K562 (cell line): ENCODE measurements around the gene ZSCAN1. TPM values are rescaled to one million over a fixed set of nuclear protein-coding genes. Genes with fewer than 3 reads are reported as not detected.

Experiments
- ATAC-seq: fragments of 200-7000 bp; cut with Tn5 transposase; 3 replicates; pipeline ENCODE4 v1.9.1; 2020; ENCODE audit warnings: moderate library complexity
- BruUV-seq: library from RNA; stranded (reverse); fragments of 400-500 nt; replicated peaks from 2 replicates; lab custom pipeline; 2021; lab: Mats Ljungman, UMichigan
- CTCF ChIA-PET: fragments of 300-600 bp; formaldehyde crosslinking; extraction: SDS; loops from one replicate; lab custom pipeline; 2021; ENCODE audit warnings: low intra/inter-chr PET ratio; lab: Yijun Ruan, JAX
- POLR2A ChIA-PET: fragments of 300-600, 350-650 bp; sonication (Branson Sonifier 250); formaldehyde crosslinking; extraction: SDS; loops from one replicate; lab custom pipeline; 2021; ENCODE audit warnings: antibody characterized with exemption, inconsistent platforms; lab: Yijun Ruan, JAX
- DNase-seq, 4 experiments: peaks; one replicate each; pipeline versions ENCODE4 v3.0.0 to v3.0.0-alpha.2; 2011 to 2018; ENCODE audit warnings: low spot score in 3 of 4, mixed read lengths in 3 of 4; ENCODE audit errors: extremely low read depth in 1 of 4
- FAIRE-seq: peaks from 2 replicates; lab custom pipeline; 2011; peaks lifted over from hg19 to GRCh38; lab: Jason Lieb, UNC
- H2AFZ ChIP-seq: 2 replicates; pipeline ENCODE4 v1.6.0; 2011; ENCODE audit warnings: low read depth, low read length, control low read depth, inconsistent platforms
- H3K27ac ChIP-seq: fragments of 200-600 bp; 3 replicates; pipeline ENCODE4 v1.8.0; 2011; ENCODE audit warnings: low read depth, mild to moderate bottlenecking, control low read depth, inconsistent platforms, low read length, moderate library complexity, mixed read lengths; ENCODE audit errors: extremely low read depth
- H3K27me3 ChIP-seq, 2 experiments: fragments of 300-600 bp in 1 of 2; 2 replicates in 1 of 2; 3 replicates in 1 of 2; pipeline versions ENCODE4 v1.6.0 to v1.8.0; 2011; ENCODE audit warnings: inconsistent platforms in 2 of 2, low read length in 2 of 2, mild to moderate bottlenecking in 1 of 2, mixed read lengths in 1 of 2, moderate library complexity in 1 of 2; ENCODE audit not compliant: control insufficient read depth in 2 of 2, insufficient read depth in 2 of 2
- H3K36me3 ChIP-seq: fragments of 300-600 bp; 3 replicates; pipeline ENCODE4 v1.8.0; 2011; ENCODE audit warnings: mild to moderate bottlenecking, low read length, inconsistent platforms; ENCODE audit not compliant: control insufficient read depth, insufficient read depth
- H3K4me1 ChIP-seq, 2 experiments: fragments of 200-600 bp in 1 of 2; replicated peaks in 1 of 2; 2 replicates in 1 of 2; 3 replicates in 1 of 2; pipeline versions ENCODE4 v1.5.1 to v1.8.0; 2011; ENCODE audit warnings: inconsistent platforms in 2 of 2, low read length in 2 of 2, mild to moderate bottlenecking in 1 of 2, mixed read lengths in 1 of 2, moderate library complexity in 1 of 2; ENCODE audit not compliant: control insufficient read depth in 2 of 2, insufficient read depth in 2 of 2
- H3K4me2 ChIP-seq: 2 replicates; pipeline ENCODE4 v1.6.1; 2011; ENCODE audit warnings: low read length, control low read depth, inconsistent platforms, mixed read lengths; ENCODE audit not compliant: insufficient read depth
- H3K4me3 ChIP-seq: fragments of 200-600 bp; sonication (generic), shearing (Covaris generic); 2 replicates; pipeline ENCODE4 v1.5.1; 2016; ENCODE audit warnings: control low read depth, inconsistent platforms
- H3K79me2 ChIP-seq: fragments of 200-600 bp; 3 replicates; pipeline ENCODE4 v1.8.0; 2011; ENCODE audit warnings: low read length, inconsistent platforms; ENCODE audit not compliant: control insufficient read depth, insufficient read depth
- H3K9ac ChIP-seq, 2 experiments: 2 replicates each; pipeline versions ENCODE4 v1.6.0 to v1.6.1; 2011; ENCODE audit warnings: low read depth in 2 of 2, low read length in 2 of 2, control low read depth in 1 of 2, inconsistent platforms in 1 of 2, mild to moderate bottlenecking in 1 of 2, mixed read lengths in 1 of 2; ENCODE audit not compliant: insufficient read depth in 1 of 2
- H3K9me1 ChIP-seq: one replicate; pipeline ENCODE4 v1.6.0; 2011; ENCODE audit warnings: inconsistent platforms, mild to moderate bottlenecking, low read length, moderate library complexity; ENCODE audit not compliant: control insufficient read depth, insufficient read depth
- H3K9me3 ChIP-seq: replicated peaks from 2 replicates; pipeline ENCODE4 v1.5.1; 2011; ENCODE audit warnings: low read depth, low read length, inconsistent platforms; ENCODE audit not compliant: control insufficient read depth, insufficient read depth
- H4K20me1 ChIP-seq: replicated peaks from 2 replicates; pipeline ENCODE4 v1.6.1; 2011; ENCODE audit warnings: low read length, inconsistent platforms, mixed read lengths; ENCODE audit not compliant: control insufficient read depth, insufficient read depth
- BMI1 ChIP-seq: fragments of 150-350 bp; IDR thresholded peaks from 2 replicates; pipeline ENCODE4 v1.6.1; 2014; ENCODE audit warnings: low read length
- BRD4 ChIP-seq: fragments of 200-600 bp; sonication (generic); IDR thresholded peaks from 2 replicates; pipeline ENCODE4 v1.6.1; 2017; ENCODE audit warnings: inconsistent platforms
- MAFK ChIP-seq: IDR thresholded peaks from 2 replicates; pipeline ENCODE4 v1.6.1; 2011; ENCODE audit warnings: low read length, improper control_type of control experiment
- PML ChIP-seq: IDR thresholded peaks from 2 replicates; pipeline ENCODE4 v1.6.1; 2012; ENCODE audit warnings: low read length, inconsistent platforms
- RHOXF2B ChIP-seq: fragments of 250-450 bp; sonication (Bioruptor Pico); conservative IDR thresholded peaks from 2 replicates; pipeline ENCODE4 v1.5.1; 2021
- SRSF1 ChIP-seq: fragments of 200-400 bp; formaldehyde crosslinking; IDR thresholded peaks from 2 replicates; pipeline ENCODE4 v1.6.1; 2017; ENCODE audit warnings: mild to moderate bottlenecking, low read depth, low read length, moderate library complexity
- TFAM ChIP-seq: fragments of 250-450 bp; sonication (Bioruptor Pico); conservative IDR thresholded peaks from 2 replicates; pipeline ENCODE4 v1.5.0; 2021; ENCODE audit warnings: mild to moderate bottlenecking, moderate library complexity
- ZNF197 ChIP-seq: fragments of 200-800 bp; sonication (Bioruptor generic); IDR thresholded peaks from 2 replicates; pipeline ENCODE4 v1.6.1; 2016; ENCODE audit warnings: low read depth, missing genetic modification characterization, missing compliant biosample characterization
- ZNF644 ChIP-seq: fragments of 200-800 bp; sonication (Bioruptor generic); IDR thresholded peaks from 2 replicates; pipeline ENCODE4 v1.6.1; 2016; ENCODE audit warnings: low read depth, missing genetic modification characterization, missing compliant biosample characterization
- WGBS: fragments of 100-300 bp; shearing (Covaris generic); methylation state at CpG from one replicate; pipeline ENCODE4 v1.1.6; 2016; ENCODE audit warnings: low coverage, mixed read lengths; ENCODE audit not compliant: insufficient coverage; ENCODE audit errors: missing lambda C conversion rate; 5-methylcytosine and 5-hydroxymethylcytosine counted together
- in situ Hi-C: fragments of 300-500 bp; cut with MboI; formaldehyde crosslinking; loops from 4 replicates; pipeline ENCODE4 v1.15.0; 2018; ENCODE audit warnings: inconsistent platforms, mixed read lengths
- intact Hi-C: fragments of 100-400 bp; cut with micrococcal nuclease; formaldehyde crosslinking; loops from 2 replicates; pipeline ENCODE4 v1.14.2; 2022
- polyA plus RNA-seq, 8 experiments: library from polyadenylated mRNA; depleted of rRNA in 4 of 8; stranded (reverse) in 5 of 8; unstranded in 3 of 8; fragments of >200 nt; fragmentation: Nextera tagmentation in 2 of 8; fragmentation: Illumina TruSeq in 1 of 8; extraction: Ambion mirVana in 2 of 8; extraction: Trizol in 1 of 8; gene quantifications; 2 replicates each; pipeline versions ENCODE4 v1.2.1 to v1.2.3, GENCODE V29; 2011 to 2014; ENCODE audit warnings: inconsistent platforms in 1 of 8, missing spikeins in 1 of 8
- total RNA-seq, 7 experiments: library from RNA; depleted of rRNA in 6 of 7; stranded (reverse); fragments of >200 nt in 6 of 7; fragmentation: Illumina TruSeq in 2 of 7; extraction: Trizol in 2 of 7; gene quantifications; 2 replicates each; pipeline versions ENCODE4 v1.2.1 to v1.2.3, GENCODE V29; 2011 to 2021; ENCODE audit warnings: low replicate concordance in 1 of 7
- TF ChIP-seq, protein P1 (sequence below), 3 experiments: fragments of 200-800 bp in 1 of 3; fragments of 250-450 bp in 1 of 3; fragments of 450-650 bp in 1 of 3; sonication (Bioruptor Pico) in 1 of 3; sonication (Bioruptor generic) in 1 of 3; formaldehyde crosslinking in 1 of 3; IDR thresholded peaks; 2 replicates each; pipeline versions ENCODE4 v1.6.1 to v1.8.0; 2016 to 2022; ENCODE audit warnings: mild to moderate bottlenecking in 2 of 3, missing genetic modification characterization in 2 of 3, missing compliant biosample characterization in 1 of 3, moderate library complexity in 1 of 3
- TF ChIP-seq, protein P2 (sequence below): conservative IDR thresholded peaks from 2 replicates; pipeline ENCODE4 v1.6.1; 2011; ENCODE audit warnings: low read depth, mild to moderate bottlenecking, low read length; ENCODE audit not compliant: control insufficient read depth
- TF ChIP-seq, protein P3 (sequence below): fragments of 450-650 bp; IDR thresholded peaks from 2 replicates; pipeline ENCODE4 v1.6.1; 2017; ENCODE audit warnings: antibody characterized with exemption, mild to moderate bottlenecking
- TF ChIP-seq, protein P4 (sequence below): sonication (generic); formaldehyde crosslinking; IDR thresholded peaks from 2 replicates; pipeline ENCODE4 v1.8.0; 2022; ENCODE audit warnings: mild to moderate bottlenecking, missing genetic modification reagents

The ZSCAN1 gene
- total and polyA plus RNA-seq, 9 of the 15 experiments (the other 6 are each of a cell fraction or from before 2014, with no cell fraction given): not detected

DNA sequence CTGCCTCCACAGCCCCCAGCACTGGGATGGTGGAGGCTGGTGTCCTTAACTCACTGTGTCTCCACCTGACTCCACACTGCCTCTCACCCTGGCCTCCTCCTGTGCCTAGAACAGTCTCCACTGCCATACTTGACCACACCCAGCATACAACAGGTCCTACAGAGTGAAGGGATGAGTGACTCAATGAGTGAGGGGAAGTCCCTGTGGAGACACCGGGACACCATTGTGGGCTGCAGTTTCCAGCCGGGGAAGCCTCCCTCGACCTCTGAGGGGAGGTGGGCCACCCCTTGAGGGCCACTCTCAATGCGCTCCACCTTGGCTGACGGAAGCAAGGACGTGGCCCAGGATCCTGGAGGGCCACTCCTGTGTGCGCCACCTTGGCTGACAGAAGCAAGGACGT, 22.4 kb downstream of the ZSCAN1 start:
- Histone ChIP-seq H3K79me2 (no peaks in the 10 kb centered on the region), H2AFZ (no peak overlapping the region)
- WGBS: 10% methylated on average over 8 of the region's 8 CpGs
- DNase-seq: no peak
- BruUV-seq: no TSS peak
- in situ Hi-C loops: no loop called here
- TF ChIP-seq ZNF197 (CRISPR knock-in tag) (no peak), BMI1 (no peak), BRD4 (no peak), RHOXF2B (CRISPR knock-in tag) (no peak), ZNF644 (tag) (no peak), TFAM (CRISPR knock-in tag) (no peak), SRSF1 (no peak), PML (no peak), MAFK (no peak)
- TF ChIP-seq, protein P1, sequence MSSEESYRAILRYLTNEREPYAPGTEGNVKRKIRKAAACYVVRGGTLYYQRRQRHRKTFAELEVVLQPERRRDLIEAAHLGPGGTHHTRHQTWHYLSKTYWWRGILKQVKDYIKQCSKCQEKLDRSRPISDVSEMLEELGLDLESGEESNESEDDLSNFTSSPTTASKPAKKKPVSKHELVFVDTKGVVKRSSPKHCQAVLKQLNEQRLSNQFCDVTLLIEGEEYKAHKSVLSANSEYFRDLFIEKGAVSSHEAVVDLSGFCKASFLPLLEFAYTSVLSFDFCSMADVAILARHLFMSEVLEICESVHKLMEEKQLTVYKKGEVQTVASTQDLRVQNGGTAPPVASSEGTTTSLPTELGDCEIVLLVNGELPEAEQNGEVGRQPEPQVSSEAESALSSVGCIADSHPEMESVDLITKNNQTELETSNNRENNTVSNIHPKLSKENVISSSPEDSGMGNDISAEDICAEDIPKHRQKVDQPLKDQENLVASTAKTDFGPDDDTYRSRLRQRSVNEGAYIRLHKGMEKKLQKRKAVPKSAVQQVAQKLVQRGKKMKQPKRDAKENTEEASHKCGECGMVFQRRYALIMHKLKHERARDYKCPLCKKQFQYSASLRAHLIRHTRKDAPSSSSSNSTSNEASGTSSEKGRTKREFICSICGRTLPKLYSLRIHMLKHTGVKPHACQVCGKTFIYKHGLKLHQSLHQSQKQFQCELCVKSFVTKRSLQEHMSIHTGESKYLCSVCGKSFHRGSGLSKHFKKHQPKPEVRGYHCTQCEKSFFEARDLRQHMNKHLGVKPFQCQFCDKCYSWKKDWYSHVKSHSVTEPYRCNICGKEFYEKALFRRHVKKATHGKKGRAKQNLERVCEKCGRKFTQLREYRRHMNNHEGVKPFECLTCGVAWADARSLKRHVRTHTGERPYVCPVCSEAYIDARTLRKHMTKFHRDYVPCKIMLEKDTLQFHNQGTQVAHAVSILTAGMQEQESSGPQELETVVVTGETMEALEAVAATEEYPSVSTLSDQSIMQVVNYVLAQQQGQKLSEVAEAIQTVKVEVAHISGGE (CRISPR knock-in tag; IDR thresholded peaks at IDR 0.05): no peak
- TF ChIP-seq, protein P2, sequence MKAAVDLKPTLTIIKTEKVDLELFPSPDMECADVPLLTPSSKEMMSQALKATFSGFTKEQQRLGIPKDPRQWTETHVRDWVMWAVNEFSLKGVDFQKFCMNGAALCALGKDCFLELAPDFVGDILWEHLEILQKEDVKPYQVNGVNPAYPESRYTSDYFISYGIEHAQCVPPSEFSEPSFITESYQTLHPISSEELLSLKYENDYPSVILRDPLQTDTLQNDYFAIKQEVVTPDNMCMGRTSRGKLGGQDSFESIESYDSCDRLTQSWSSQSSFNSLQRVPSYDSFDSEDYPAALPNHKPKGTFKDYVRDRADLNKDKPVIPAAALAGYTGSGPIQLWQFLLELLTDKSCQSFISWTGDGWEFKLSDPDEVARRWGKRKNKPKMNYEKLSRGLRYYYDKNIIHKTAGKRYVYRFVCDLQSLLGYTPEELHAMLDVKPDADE: no peak
- TF ChIP-seq, protein P3, sequence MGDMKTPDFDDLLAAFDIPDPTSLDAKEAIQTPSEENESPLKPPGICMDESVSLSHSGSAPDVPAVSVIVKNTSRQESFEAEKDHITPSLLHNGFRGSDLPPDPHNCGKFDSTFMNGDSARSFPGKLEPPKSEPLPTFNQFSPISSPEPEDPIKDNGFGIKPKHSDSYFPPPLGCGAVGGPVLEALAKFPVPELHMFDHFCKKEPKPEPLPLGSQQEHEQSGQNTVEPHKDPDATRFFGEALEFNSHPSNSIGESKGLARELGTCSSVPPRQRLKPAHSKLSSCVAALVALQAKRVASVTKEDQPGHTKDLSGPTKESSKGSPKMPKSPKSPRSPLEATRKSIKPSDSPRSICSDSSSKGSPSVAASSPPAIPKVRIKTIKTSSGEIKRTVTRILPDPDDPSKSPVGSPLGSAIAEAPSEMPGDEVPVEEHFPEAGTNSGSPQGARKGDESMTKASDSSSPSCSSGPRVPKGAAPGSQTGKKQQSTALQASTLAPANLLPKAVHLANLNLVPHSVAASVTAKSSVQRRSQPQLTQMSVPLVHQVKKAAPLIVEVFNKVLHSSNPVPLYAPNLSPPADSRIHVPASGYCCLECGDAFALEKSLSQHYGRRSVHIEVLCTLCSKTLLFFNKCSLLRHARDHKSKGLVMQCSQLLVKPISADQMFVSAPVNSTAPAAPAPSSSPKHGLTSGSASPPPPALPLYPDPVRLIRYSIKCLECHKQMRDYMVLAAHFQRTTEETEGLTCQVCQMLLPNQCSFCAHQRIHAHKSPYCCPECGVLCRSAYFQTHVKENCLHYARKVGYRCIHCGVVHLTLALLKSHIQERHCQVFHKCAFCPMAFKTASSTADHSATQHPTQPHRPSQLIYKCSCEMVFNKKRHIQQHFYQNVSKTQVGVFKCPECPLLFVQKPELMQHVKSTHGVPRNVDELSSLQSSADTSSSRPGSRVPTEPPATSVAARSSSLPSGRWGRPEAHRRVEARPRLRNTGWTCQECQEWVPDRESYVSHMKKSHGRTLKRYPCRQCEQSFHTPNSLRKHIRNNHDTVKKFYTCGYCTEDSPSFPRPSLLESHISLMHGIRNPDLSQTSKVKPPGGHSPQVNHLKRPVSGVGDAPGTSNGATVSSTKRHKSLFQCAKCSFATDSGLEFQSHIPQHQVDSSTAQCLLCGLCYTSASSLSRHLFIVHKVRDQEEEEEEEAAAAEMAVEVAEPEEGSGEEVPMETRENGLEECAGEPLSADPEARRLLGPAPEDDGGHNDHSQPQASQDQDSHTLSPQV: no peak
- TF ChIP-seq, protein P4, sequence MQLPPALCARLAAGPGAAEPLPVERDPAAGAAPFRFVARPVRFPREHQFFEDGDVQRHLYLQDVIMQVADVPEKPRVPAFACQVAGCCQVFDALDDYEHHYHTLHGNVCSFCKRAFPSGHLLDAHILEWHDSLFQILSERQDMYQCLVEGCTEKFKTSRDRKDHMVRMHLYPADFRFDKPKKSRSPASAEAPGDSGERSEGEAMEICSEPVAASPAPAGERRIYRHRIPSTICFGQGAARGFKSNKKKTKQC (CRISPR knock-in tag): no peak
- TF ChIP-seq, all 486 proteins: peak for 0
- Histone ChIP-seq H3K9me1 (no peaks in the 10 kb centered on the region), H3K27ac (no peak overlapping the region), H4K20me1 (no peaks in the 10 kb centered on the region), H3K4me3 (no peak overlapping the region), H3K9me3 (no peaks in the 10 kb centered on the region), H3K4me2 (no peak overlapping the region), H3K27me3 (no peaks in the 10 kb centered on the region), H3K4me1 (peaks cover 0 to 9% of the 10 kb centered on the region in 2 experiments; a peak in 2 of 5 replicates), H3K36me3 (no peaks in the 10 kb centered on the region), H3K9ac (no peak overlapping the region)
- POLR2A ChIA-PET: no interaction called here
- FAIRE-seq: no peak
- CTCF ChIA-PET: no interaction called here
- intact Hi-C loops: no loop called here
- no peak for ATAC-seq
